Fibroblast of the aortic adventitia (primary cell): Measurements from ENCODE around the gene GABRA1. TPM values are rescaled to one million over a fixed set of nuclear protein-coding genes. Genes with fewer than 3 reads are reported as not detected.

Experiments
- DNase-seq: peaks from one replicate; pipeline ENCODE4 v3.0.0-alpha.2; 2010; ENCODE audit warnings: low read depth
- H3K4me3 ChIP-seq: 2 replicates; pipeline ENCODE4 v1.5.1; 2011; ENCODE audit warnings: low read depth, mild to moderate bottlenecking, control low read depth, low read length, moderate library complexity
- CTCF ChIP-seq: IDR thresholded peaks from 2 replicates; pipeline ENCODE4 v1.5.1; 2011; ENCODE audit warnings: mild to moderate bottlenecking, low read length, control low read depth, inconsistent platforms; ENCODE audit not compliant: insufficient read depth
- total RNA-seq: library from RNA; depleted of rRNA; stranded (reverse); fragments of >200 nt; gene quantifications from 2 replicates; pipeline ENCODE4 v1.2.3, GENCODE V29; 2012; ENCODE audit warnings: low replicate concordance

The GABRA1 gene
- total RNA-seq, 1 donor = not detected

GRCh38 chr5:161857358-161857757 lies 9.4 kb downstream of the GABRA1 start:
- no peak overlapping the region for H3K4me3 ChIP-seq
- DNase-seq = no peak
- no peak for TF ChIP-seq CTCF

GRCh38 chr5:161863259-161863658 lies 15.3 kb downstream of the GABRA1 start:
- no peak for DNase-seq
- H3K4me3 ChIP-seq = no peak overlapping the region
- TF ChIP-seq CTCF = no peak

- no peak for DNase-seq
- TF ChIP-seq CTCF = no peak
- H3K4me3 ChIP-seq = no peak overlapping the region
Measured at GRCh38 chr5:161863811-161864210, 15.9 kb downstream of the GABRA1 start.

DNA sequence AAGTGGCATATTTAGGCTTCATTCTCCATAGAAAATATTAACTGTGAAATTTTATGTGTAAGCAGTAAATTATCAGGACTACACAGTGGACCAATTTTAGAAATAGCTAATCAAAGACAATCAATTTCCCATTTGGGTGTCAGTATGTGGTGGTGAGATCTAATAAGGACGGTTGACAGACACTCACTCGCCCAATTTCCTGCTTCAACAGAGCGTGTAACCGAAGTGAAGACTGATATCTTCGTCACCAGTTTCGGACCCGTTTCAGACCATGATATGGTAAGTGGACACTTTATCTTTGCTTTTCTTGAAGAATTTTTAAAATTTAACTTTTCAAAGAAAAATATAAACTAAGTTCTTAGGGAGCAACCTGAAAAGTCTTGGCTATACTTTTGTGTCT lies 17.6 kb downstream of the GABRA1 start:
- TF ChIP-seq CTCF = no peak
- H3K4me3 ChIP-seq = no peak overlapping the region
- no peak for DNase-seq

DNA sequence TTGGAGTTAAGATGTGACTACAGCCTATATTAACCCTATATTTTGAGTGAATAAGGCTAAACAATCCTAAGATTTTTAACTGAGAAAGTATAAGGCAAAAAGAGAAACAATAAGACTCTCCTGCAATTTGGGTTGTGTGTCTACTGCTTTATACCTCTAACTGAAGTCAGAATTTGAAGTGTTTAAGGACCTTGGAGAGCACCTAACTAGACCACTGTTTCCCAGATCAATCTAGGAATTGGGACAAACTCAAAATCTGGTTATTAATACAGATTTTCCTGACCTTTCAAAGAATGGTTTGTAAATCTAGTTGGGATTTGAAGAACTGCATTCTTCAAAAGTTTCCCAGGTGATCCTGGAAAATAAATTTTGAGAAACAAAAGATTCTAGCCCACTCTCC lies 42.1 kb downstream of the GABRA1 start:
- H3K4me3 ChIP-seq = no peak overlapping the region
- TF ChIP-seq CTCF = no peak

GRCh38 chr5:161895514-161895913 lies 47.6 kb downstream of the GABRA1 start:
- H3K4me3 ChIP-seq = no peak overlapping the region
- no peak for DNase-seq
- TF ChIP-seq CTCF = no peak

More for the DNA sequence above, 42.1 kb downstream of the GABRA1 start:
- no peak for DNase-seq

DNA sequence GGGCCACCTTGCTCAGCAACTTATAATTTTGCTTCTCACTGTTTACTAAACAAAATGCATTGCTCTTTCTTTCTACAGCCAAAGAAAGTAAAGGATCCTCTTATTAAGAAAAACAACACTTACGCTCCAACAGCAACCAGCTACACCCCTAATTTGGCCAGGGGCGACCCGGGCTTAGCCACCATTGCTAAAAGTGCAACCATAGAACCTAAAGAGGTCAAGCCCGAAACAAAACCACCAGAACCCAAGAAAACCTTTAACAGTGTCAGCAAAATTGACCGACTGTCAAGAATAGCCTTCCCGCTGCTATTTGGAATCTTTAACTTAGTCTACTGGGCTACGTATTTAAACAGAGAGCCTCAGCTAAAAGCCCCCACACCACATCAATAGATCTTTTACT lies 49.1 kb downstream of the GABRA1 start:
- no peak overlapping the region for H3K4me3 ChIP-seq
- no peak for DNase-seq
- TF ChIP-seq CTCF = no peak
